Gastroesophageal sphincter (tissue), 4 donors: Measurements from ENCODE around the gene AP2S1. TPM values are rescaled to one million over a fixed set of nuclear protein-coding genes. Genes with fewer than 3 reads are reported as not detected.

Experiments used
- ATAC-seq: fragments of 150-250 bp; one replicate; pipeline ENCODE4 v1.9.1; 2016; ENCODE audit warnings: mild to moderate bottlenecking, moderate library complexity
- H3K27ac ChIP-seq, 4 donors: fragments of 200-600 bp; sonication (generic) in 3 of 4; 1 replicate in 3 of 4; 2 replicates in 1 of 4; pipeline ENCODE4 v1.5.1; 2016 to 2019
- H3K27me3 ChIP-seq: fragments of 200-600 bp; sonication (generic); one replicate; pipeline ENCODE4 v1.5.1; 2019
- H3K36me3 ChIP-seq, 2 donors: fragments of 200-600 bp; sonication (generic); one replicate each; pipeline ENCODE4 v1.5.1; 2019; ENCODE audit warnings: control low read depth in 1 of 2
- H3K4me1 ChIP-seq, 3 donors: fragments of 200-600 bp; sonication (generic); 1 replicate in 2 of 3; 2 replicates in 1 of 3; pipeline ENCODE4 v1.5.1; 2016 to 2019; ENCODE audit warnings: control low read depth in 2 of 3
- H3K4me3 ChIP-seq, 2 donors: fragments of 200-600 bp; sonication (generic); one replicate each; pipeline ENCODE4 v1.5.1; 2019; ENCODE audit warnings: mild to moderate bottlenecking in 1 of 2, moderate library complexity in 1 of 2
- H3K9me3 ChIP-seq, 3 donors: fragments of 200-600 bp; sonication (generic); one replicate each; pipeline ENCODE4 v1.5.1; 2017 to 2019; ENCODE audit warnings: control low read depth in 2 of 3
- CTCF ChIP-seq, 4 experiments: fragments of 200-600 bp in 2 of 4; fragments of 450-650 bp in 2 of 4; sonication (generic) in 1 of 4; IDR thresholded peaks; one replicate each; pipeline ENCODE4 v1.5.1; 2017 to 2019; ENCODE audit warnings: antibody characterized with exemption in 4 of 4, mild to moderate bottlenecking in 2 of 4, moderate library complexity in 2 of 4
- EP300 ChIP-seq: sonication (generic); formaldehyde crosslinking; IDR thresholded peaks from one replicate; pipeline ENCODE4 v1.6.1; 2017; ENCODE audit warnings: antibody characterized with exemption, mild to moderate bottlenecking
- POLR2A ChIP-seq, 2 donors: fragments of 450-650 bp; IDR thresholded peaks; one replicate each; pipeline ENCODE4 v1.6.1; 2017; ENCODE audit warnings: antibody characterized with exemption in 2 of 2, mild to moderate bottlenecking in 2 of 2, moderate library complexity in 1 of 2
- POLR2AphosphoS5 ChIP-seq: sonication (generic); formaldehyde crosslinking; IDR thresholded peaks from one replicate; pipeline ENCODE4 v1.6.1; 2017; ENCODE audit warnings: antibody characterized with exemption
- WGBS, 2 donors: methylation state at CpG; one replicate each; pipeline ENCODE4 v1.1.5; 2018; ENCODE audit warnings: low coverage in 1 of 2; 5-methylcytosine and 5-hydroxymethylcytosine counted together
- total RNA-seq, 4 donors: library from RNA; depleted of rRNA; stranded (reverse); fragments of >200 nt; gene quantifications; one replicate each; pipeline ENCODE4 v1.1.0, GENCODE V29; 2016

Gene AP2S1
- total RNA-seq, 4 donors from 2014 or later = 40.6 to 76.2 (median 66.5) TPM

DNA sequence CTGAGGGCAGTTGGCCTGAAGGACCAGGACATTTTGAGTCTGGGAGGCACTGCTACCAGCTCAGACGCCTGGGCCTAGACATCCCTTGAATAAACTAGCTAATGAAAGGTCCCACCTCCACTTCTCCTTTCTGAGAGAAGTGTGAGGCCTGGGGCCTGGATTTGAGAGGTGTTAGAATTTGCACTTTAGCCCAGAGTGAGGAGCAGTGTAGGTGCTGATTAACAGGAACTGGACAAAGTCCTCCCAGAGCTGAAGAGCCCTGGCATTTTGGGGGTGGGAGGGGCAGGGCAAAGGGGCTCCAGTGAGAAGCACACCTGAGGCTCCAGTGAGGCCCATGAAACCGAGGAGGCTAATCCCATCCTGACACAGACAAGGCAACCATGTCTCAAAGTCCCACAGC, 47.1 kb downstream of the AP2S1 start:
- H3K9me3 ChIP-seq = no peaks in the 10 kb centered on the region
- no peaks in the 10 kb centered on the region for H3K36me3 ChIP-seq
- ATAC-seq = no peak
- H3K4me1 ChIP-seq = no peaks in the 10 kb centered on the region
- no peak overlapping the region for H3K4me3 ChIP-seq
- 50 to 80% methylated on average over 1 of the region's 2 CpGs for WGBS, 2 donors
- H3K27ac ChIP-seq = no peak overlapping the region
- no peaks in the 10 kb centered on the region for H3K27me3 ChIP-seq
- TF ChIP-seq POLR2A (IDR thresholded peaks at IDR 0.05) (no peak), CTCF (IDR thresholded peaks at IDR 0.05) (no peak), EP300 (no peak), POLR2AphosphoS5 (no peak)

GRCh38 chr19:46802152-46802551, 48.5 kb downstream of the AP2S1 start:
- Histone ChIP-seq H3K4me3 (no peak overlapping the region), H3K4me1 (no peaks in the 10 kb centered on the region), H3K27ac (no peak overlapping the region), H3K9me3 (no peaks in the 10 kb centered on the region), H3K36me3 (no peaks in the 10 kb centered on the region), H3K27me3 (no peaks in the 10 kb centered on the region)
- no peak for ATAC-seq
- 90% methylated on average over 5 of the region's 5 CpGs; no CpG with 5 or more reads in 1 of the 2 donors for WGBS, 2 donors
- no peak for TF ChIP-seq POLR2A (IDR thresholded peaks at IDR 0.05)

DNA sequence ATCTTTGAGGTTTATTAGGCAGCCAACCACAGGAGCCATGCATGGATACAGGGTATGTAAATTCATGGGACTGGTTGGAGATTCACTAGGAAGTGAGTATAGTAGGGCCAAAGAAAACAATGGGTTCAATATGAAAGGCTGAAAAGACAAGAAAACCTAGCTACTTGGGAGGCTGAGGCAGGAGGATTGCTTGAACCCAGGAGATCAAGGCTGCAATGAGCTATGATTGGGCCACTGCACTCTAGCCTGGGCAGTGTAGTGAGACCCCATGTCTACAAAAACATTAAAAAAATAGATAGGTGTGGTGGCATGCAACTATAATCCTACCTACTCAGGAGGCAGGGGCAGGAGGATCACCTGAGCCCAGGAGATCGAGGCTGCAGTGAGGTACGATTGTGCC, 51.9 kb downstream of the AP2S1 start:
- WGBS, 2 donors = 100% methylated on average over 2 of the region's 2 CpGs
- Histone ChIP-seq H3K9me3 (no peaks in the 10 kb centered on the region), H3K27me3 (no peaks in the 10 kb centered on the region), H3K27ac (no peak overlapping the region), H3K4me1 (no peaks in the 10 kb centered on the region), H3K4me3 (no peak overlapping the region), H3K36me3 (no peaks in the 10 kb centered on the region)
- TF ChIP-seq POLR2A (IDR thresholded peaks at IDR 0.05) = no peak
- TF ChIP-seq POLR2AphosphoS5 = no peak
- TF ChIP-seq CTCF (IDR thresholded peaks at IDR 0.05) = no peak
- no peak for TF ChIP-seq EP300
- no peak for ATAC-seq

DNA sequence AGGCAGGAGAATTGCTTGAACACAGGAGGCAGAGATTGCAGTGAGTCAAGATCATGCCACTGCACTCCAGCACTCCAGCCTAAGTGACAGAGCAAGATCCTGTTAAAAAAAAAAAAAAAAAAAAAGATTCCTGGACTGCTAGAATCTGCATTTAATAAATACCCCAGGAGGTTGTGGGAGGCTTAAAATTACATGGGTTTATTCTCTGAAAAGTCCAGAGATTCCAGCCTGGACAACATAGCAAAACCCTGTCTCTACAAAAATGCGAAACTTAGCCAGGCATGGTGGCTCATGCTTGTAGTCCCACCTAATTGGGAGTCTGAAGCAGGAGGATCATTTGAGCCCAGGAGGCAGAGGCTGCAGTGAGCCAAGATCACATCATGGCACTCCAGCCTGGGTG, 52.8 kb downstream of the AP2S1 start:
- no peaks in the 10 kb centered on the region for H3K9me3 ChIP-seq
- TF ChIP-seq POLR2AphosphoS5 = no peak
- no peak for TF ChIP-seq POLR2A (IDR thresholded peaks at IDR 0.05)
- TF ChIP-seq EP300 = no peak
- no peak for TF ChIP-seq CTCF (IDR thresholded peaks at IDR 0.05)
- 80 to 100% methylated on average over 1 of the region's 1 CpG for WGBS, 2 donors
- no peak for ATAC-seq
- H3K27ac ChIP-seq = no peak overlapping the region
- no peaks in the 10 kb centered on the region for H3K4me1 ChIP-seq
- H3K27me3 ChIP-seq = no peaks in the 10 kb centered on the region
- H3K36me3 ChIP-seq = no peaks in the 10 kb centered on the region
- H3K4me3 ChIP-seq = no peak overlapping the region

DNA sequence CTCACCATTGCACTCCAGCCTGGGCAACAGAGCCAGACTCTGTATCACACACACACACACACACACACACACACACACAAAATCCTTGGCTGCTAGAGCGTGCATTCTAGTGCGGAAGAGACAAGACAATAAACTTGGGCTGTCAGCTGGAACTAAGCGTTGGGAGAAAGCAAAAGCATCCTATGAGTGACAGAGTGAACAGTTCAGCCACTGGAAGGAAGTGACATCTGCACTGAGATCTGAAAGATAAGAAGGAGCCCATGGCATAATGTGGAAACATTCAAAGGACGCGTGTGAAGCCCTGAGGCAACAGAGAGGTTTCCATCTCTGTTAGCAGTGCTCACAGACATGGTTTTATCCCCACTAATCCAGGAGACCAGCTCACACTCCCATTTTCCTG, 58.7 kb downstream of the AP2S1 start:
- no peak for ATAC-seq
- Histone ChIP-seq H3K4me3 (no peak overlapping the region), H3K36me3 (no peaks in the 10 kb centered on the region), H3K27ac (no peak overlapping the region), H3K9me3 (no peaks in the 10 kb centered on the region), H3K4me1 (peaks cover 0 to 23% (median 0%) of the 10 kb centered on the region in 3 donors), H3K27me3 (no peaks in the 10 kb centered on the region)
- no peak for TF ChIP-seq POLR2AphosphoS5
- no peak for TF ChIP-seq POLR2A (IDR thresholded peaks at IDR 0.05)
- no peak for TF ChIP-seq CTCF (IDR thresholded peaks at IDR 0.05)
- no peak for TF ChIP-seq EP300
- 45 to 56% methylated on average over 5 of the region's 5 CpGs for WGBS, 2 donors
